Type B pancreatic cell (in vitro differentiated cells): ENCODE data around the gene TRIM13. TPM values are rescaled to one million over a fixed set of nuclear protein-coding genes. Genes with fewer than 3 reads are reported as not detected.

Source experiments
- DNase-seq: peaks from one replicate; pipeline ENCODE4 v3.0.0; 2021; ENCODE audit warnings: mixed read lengths; ENCODE audit not compliant: unreplicated experiment; ENCODE audit errors: extremely low spot score
- H3K27ac Mint-ChIP-seq: 2 replicates; pipeline ENCODE4 v1.8.0; 2021; ENCODE audit warnings: mild to moderate bottlenecking, mixed read lengths
- H3K27me3 Mint-ChIP-seq: 2 replicates; pipeline ENCODE4 v1.8.0; 2021; ENCODE audit warnings: mixed read lengths
- H3K36me3 Mint-ChIP-seq: 2 replicates; pipeline ENCODE4 v1.8.0; 2021; ENCODE audit warnings: mixed read lengths
- H3K4me1 Mint-ChIP-seq: one replicate; pipeline ENCODE4 v1.8.0; 2021; ENCODE audit warnings: mixed read lengths; ENCODE audit not compliant: unreplicated experiment
- H3K4me3 Mint-ChIP-seq: 2 replicates; pipeline ENCODE4 v1.8.0; 2021; ENCODE audit warnings: mild to moderate bottlenecking, mixed read lengths
- H3K9me3 Mint-ChIP-seq: 2 replicates; pipeline ENCODE4 v1.8.0; 2021; ENCODE audit warnings: mixed read lengths
- total RNA-seq: library from RNA; stranded (reverse); gene quantifications from 2 replicates; pipeline ENCODE4 v1.2.1, GENCODE V29; 2021; ENCODE audit warnings: low replicate concordance
- TF ChIP-seq, protein P1 (sequence below): fragments of 200-600 bp; sonication (generic); conservative IDR thresholded peaks from 2 replicates; pipeline ENCODE4 v1.5.0; 2021; ENCODE audit warnings: antibody characterized with exemption, mild to moderate bottlenecking

The TRIM13 gene
- total RNA-seq, 1 donor from 2014 or later = 42.0 TPM

DNA sequence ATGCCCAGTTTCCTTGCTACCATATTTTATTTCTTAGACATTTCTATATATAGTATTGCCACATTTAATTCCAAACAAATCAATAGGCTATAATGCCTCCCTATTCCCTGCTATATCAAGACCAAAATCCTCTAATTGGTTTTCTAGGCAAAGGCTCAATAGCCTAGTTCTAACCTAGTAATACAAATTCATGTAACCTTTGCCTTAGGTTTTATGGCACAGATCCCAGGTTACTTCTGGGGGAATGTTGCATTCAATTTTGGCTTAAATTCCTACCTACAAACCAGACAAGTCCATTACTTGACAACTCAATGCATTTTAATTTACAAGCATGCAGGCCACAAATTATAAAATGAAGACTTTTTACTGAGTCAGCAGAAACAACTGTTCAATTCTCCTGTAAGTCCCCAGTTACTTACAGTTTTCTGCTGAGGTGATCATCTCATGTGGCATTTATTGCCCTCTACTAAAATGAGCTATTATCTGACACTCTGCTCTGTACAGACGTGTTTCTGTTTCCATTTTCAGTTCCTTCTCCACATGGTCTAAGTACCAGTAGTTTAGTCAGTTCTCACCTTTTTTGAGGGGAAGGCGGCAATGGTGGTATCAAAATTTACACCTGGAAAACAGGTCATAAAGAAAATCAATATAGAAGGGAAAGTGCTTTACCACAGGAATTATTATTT, 30.1 kb downstream of the TRIM13 start:
- H3K36me3 Mint-ChIP-seq = peaks cover 12% of the 10 kb centered on the region
- H3K4me1 Mint-ChIP-seq = peaks cover 16% of the 10 kb centered on the region
- no peak overlapping the region for H3K27ac Mint-ChIP-seq
- no peaks in the 10 kb centered on the region for H3K9me3 Mint-ChIP-seq
- H3K27me3 Mint-ChIP-seq = no peaks in the 10 kb centered on the region
- TF ChIP-seq, protein P1, sequence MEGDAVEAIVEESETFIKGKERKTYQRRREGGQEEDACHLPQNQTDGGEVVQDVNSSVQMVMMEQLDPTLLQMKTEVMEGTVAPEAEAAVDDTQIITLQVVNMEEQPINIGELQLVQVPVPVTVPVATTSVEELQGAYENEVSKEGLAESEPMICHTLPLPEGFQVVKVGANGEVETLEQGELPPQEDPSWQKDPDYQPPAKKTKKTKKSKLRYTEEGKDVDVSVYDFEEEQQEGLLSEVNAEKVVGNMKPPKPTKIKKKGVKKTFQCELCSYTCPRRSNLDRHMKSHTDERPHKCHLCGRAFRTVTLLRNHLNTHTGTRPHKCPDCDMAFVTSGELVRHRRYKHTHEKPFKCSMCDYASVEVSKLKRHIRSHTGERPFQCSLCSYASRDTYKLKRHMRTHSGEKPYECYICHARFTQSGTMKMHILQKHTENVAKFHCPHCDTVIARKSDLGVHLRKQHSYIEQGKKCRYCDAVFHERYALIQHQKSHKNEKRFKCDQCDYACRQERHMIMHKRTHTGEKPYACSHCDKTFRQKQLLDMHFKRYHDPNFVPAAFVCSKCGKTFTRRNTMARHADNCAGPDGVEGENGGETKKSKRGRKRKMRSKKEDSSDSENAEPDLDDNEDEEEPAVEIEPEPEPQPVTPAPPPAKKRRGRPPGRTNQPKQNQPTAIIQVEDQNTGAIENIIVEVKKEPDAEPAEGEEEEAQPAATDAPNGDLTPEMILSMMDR = no peak
- DNase-seq = no peak
- H3K4me3 Mint-ChIP-seq = no peak overlapping the region

DNA sequence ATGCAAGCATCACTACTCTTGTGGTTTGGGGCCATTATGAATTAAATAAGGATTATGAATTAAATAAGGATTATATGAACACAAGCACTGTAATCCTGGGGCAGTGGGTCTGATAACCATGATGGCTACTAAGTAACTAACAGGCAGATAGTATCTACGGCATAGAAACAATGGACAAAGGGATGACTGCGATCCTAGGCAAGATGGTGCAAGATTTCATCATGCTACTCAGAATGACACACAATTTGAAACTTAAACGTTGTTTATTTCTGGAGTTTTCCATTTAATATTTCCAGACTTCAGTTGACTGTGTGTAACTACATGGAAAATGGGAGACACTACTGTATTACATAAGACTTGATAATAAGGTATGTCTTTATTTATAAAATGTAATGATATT, 33.5 kb downstream of the TRIM13 start:
- Mint-ChIP-seq H3K4me1 (peaks cover 12% of the 10 kb centered on the region), H3K9me3 (no peaks in the 10 kb centered on the region), H3K27ac (no peak overlapping the region), H3K4me3 (no peak overlapping the region), H3K36me3 (peaks cover 4% of the 10 kb centered on the region), H3K27me3 (no peaks in the 10 kb centered on the region)
- TF ChIP-seq, protein P1 = no peak
- DNase-seq = no peak

DNA sequence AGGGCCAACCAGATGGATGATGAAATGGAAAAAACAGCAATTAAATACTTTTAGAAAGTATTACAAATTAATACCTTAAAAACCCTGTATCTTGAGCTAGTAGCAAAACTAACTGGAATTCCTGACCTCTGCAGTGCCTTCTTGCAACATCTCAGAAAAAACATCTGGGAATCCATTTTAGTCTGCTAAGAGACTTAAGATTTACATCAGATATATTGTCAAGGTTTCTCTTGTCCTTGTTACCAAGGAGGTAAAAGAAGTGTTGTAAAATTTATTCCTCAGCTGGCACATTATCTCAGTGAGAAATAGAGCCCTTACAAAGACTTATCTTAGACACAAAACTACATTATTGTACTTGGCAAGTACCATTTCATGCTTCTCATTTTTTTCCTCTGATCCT, 36.9 kb downstream of the TRIM13 start:
- DNase-seq = no peak
- TF ChIP-seq, protein P1 = no peak
- Mint-ChIP-seq H3K36me3 (no peaks in the 10 kb centered on the region), H3K27ac (no peak overlapping the region), H3K27me3 (no peaks in the 10 kb centered on the region), H3K9me3 (no peaks in the 10 kb centered on the region), H3K4me1 (peaks cover 4% of the 10 kb centered on the region), H3K4me3 (no peak overlapping the region)

DNA sequence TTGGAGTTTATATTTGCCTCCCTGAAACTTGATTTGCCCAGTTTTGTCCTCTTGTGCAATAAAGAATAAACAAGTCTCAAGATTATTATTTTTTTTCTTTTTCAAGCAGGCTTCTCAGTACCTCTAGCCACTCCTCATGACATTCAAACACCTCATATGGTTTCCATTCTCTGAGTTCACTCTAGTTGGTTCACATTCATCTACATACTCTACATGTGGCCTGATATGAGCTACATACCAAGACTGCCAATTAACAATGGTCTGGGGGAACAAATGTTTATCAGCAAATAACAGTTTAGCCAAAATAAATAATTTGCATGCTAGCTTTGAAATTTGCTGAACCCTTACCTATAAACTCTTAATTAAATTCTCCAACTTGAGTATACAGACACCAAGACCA, 40.9 kb downstream of the TRIM13 start:
- no peak overlapping the region for H3K4me3 Mint-ChIP-seq
- no peaks in the 10 kb centered on the region for H3K27me3 Mint-ChIP-seq
- H3K9me3 Mint-ChIP-seq = no peaks in the 10 kb centered on the region
- TF ChIP-seq, protein P1 = no peak
- no peak overlapping the region for H3K27ac Mint-ChIP-seq
- peaks cover 3% of the 10 kb centered on the region for H3K36me3 Mint-ChIP-seq
- peaks cover 4% of the 10 kb centered on the region for H3K4me1 Mint-ChIP-seq
- DNase-seq = no peak

DNA sequence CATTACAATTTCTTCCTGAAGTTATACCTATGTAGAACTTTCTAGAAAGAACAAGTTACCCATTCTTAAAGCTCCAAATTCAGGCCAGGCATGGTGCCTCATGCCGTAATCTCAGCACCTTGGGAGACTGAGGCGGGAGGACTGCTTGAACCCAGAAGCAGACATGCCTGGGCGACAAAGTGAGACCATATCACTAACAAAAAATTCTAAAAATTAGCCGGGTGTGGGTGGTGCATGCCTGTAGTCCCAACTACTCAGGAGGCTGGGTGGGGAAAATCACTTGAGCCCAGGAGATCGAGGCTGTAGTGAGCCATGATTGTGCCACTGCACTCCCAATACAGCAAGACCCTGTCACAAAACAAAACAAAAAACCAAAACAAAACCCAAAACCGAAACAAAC, 41.4 kb downstream of the TRIM13 start:
- peaks cover 8% of the 10 kb centered on the region for H3K36me3 Mint-ChIP-seq
- no peak overlapping the region for H3K27ac Mint-ChIP-seq
- TF ChIP-seq, protein P1 = no peak
- no peak for DNase-seq
- H3K27me3 Mint-ChIP-seq = no peaks in the 10 kb centered on the region
- no peaks in the 10 kb centered on the region for H3K9me3 Mint-ChIP-seq
- H3K4me1 Mint-ChIP-seq = peaks cover 3% of the 10 kb centered on the region
- H3K4me3 Mint-ChIP-seq = no peak overlapping the region

DNA sequence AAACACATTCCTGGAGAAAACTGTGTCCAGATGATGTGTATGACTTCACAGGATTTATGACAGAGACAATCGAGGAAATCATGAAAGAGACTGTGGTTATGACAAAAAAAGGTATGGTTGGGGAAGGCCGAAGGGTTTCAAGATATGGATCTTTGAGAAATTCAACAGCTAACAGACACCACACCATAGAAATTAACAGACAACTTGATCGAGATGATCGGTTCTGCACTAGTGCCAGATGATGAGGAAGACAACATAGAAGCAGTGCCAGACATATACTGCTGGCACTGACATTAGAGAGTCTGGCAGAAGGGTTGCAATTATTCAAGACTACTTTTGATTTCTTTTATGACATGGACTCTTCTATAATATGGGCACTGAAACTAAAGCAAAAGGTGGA, 55.6 kb downstream of the TRIM13 start:
- Mint-ChIP-seq H3K4me1 (no peaks in the 10 kb centered on the region), H3K9me3 (peaks cover 7% of the 10 kb centered on the region), H3K4me3 (no peak overlapping the region), H3K27ac (no peak overlapping the region), H3K36me3 (peaks cover 31% of the 10 kb centered on the region), H3K27me3 (no peaks in the 10 kb centered on the region)
- TF ChIP-seq, protein P1 = no peak
- no peak for DNase-seq
